Liver (tissue), 9 donors: ENCODE results near the gene KPNA6. TPM values are rescaled to one million over a fixed set of nuclear protein-coding genes. Genes with fewer than 3 reads are reported as not detected.

Experiments
- DNase-seq: peaks from one replicate; pipeline ENCODE4 v3.0.0-alpha.2; 2017; ENCODE audit warnings: low spot score
- H3K27ac ChIP-seq, 2 donors: one replicate each; pipeline ENCODE4 v1.7.0; 2013; ENCODE audit warnings: inconsistent platforms in 2 of 2, low read length in 2 of 2, control low read depth in 1 of 2, low read depth in 1 of 2, mild to moderate bottlenecking in 1 of 2
- H3K27me3 ChIP-seq, 4 donors: one replicate each; pipeline versions ENCODE4 v1.6.1 to v1.7.0; 2013; ENCODE audit warnings: low read length in 3 of 4, inconsistent platforms in 1 of 4, mild to moderate bottlenecking in 1 of 4, moderate library complexity in 1 of 4; ENCODE audit not compliant: control insufficient read depth in 4 of 4, insufficient read depth in 4 of 4
- H3K36me3 ChIP-seq, 4 donors: one replicate each; pipeline versions ENCODE4 v1.6.1 to v1.7.0; 2013; ENCODE audit warnings: low read length in 3 of 4, mild to moderate bottlenecking in 3 of 4, low read depth in 1 of 4, moderate library complexity in 1 of 4; ENCODE audit not compliant: control insufficient read depth in 4 of 4, insufficient read depth in 3 of 4
- H3K4me1 ChIP-seq, 4 donors: one replicate each; pipeline versions ENCODE4 v1.6.1 to v1.7.0; 2013; ENCODE audit warnings: low read length in 3 of 4, mild to moderate bottlenecking in 3 of 4, moderate library complexity in 1 of 4; ENCODE audit not compliant: control insufficient read depth in 4 of 4, insufficient read depth in 4 of 4
- H3K4me3 ChIP-seq, 3 donors: one replicate each; pipeline versions ENCODE4 v1.6.1 to v1.7.0; 2013; ENCODE audit warnings: low read length in 3 of 3, control low read depth in 1 of 3, low read depth in 1 of 3, mild to moderate bottlenecking in 1 of 3
- H3K9ac ChIP-seq, 2 donors: one replicate each; pipeline ENCODE4 v1.7.0; 2013; ENCODE audit warnings: low read length in 2 of 2, mild to moderate bottlenecking in 2 of 2, moderate library complexity in 2 of 2, control low read depth in 1 of 2, low read depth in 1 of 2
- H3K9me3 ChIP-seq, 4 donors: one replicate each; pipeline versions ENCODE4 v1.6.1 to v1.7.0; 2013; ENCODE audit warnings: low read length in 3 of 4; ENCODE audit not compliant: control insufficient read depth in 4 of 4
- EGR1 ChIP-seq, 2 donors: IDR thresholded peaks; 2 replicates each; pipeline ENCODE4 v1.6.1; 2016 to 2018; ENCODE audit warnings: antibody characterized with exemption in 2 of 2, low read depth in 2 of 2
- FOXA1 ChIP-seq: IDR thresholded peaks from 2 replicates; pipeline ENCODE4 v1.6.1; 2016; ENCODE audit warnings: antibody characterized with exemption
- FOXA2 ChIP-seq: IDR thresholded peaks from 2 replicates; pipeline ENCODE4 v1.6.1; 2016; ENCODE audit warnings: antibody characterized with exemption
- GABPA ChIP-seq, 2 donors: IDR thresholded peaks in 1 of 2; conservative IDR thresholded peaks in 1 of 2; 2 replicates each; pipeline ENCODE4 v1.6.1; 2016; ENCODE audit warnings: antibody characterized with exemption in 2 of 2, mild to moderate bottlenecking in 1 of 2, moderate library complexity in 1 of 2
- HNF4A ChIP-seq, 2 donors: conservative IDR thresholded peaks; 2 replicates each; pipeline ENCODE4 v1.6.1; 2016; ENCODE audit warnings: antibody characterized with exemption in 2 of 2, mild to moderate bottlenecking in 2 of 2
- JUND ChIP-seq, 2 donors: IDR thresholded peaks; 2 replicates each; pipeline ENCODE4 v1.6.1; 2016; ENCODE audit warnings: antibody characterized with exemption in 2 of 2
- NR2F2 ChIP-seq: IDR thresholded peaks from 2 replicates; pipeline ENCODE4 v1.6.1; 2016; ENCODE audit warnings: antibody characterized with exemption
- RAD21 ChIP-seq, 2 donors: IDR thresholded peaks; 2 replicates each; pipeline ENCODE4 v1.6.1; 2016; ENCODE audit warnings: antibody characterized with exemption in 2 of 2, mild to moderate bottlenecking in 2 of 2
- RXRA ChIP-seq, 2 donors: IDR thresholded peaks; 2 replicates each; pipeline ENCODE4 v1.6.1; 2017 to 2018; ENCODE audit warnings: antibody characterized with exemption in 2 of 2, mild to moderate bottlenecking in 1 of 2
- SP1 ChIP-seq: IDR thresholded peaks from 2 replicates; pipeline ENCODE4 v1.6.1; 2018; ENCODE audit warnings: antibody characterized with exemption, mild to moderate bottlenecking
- TAF1 ChIP-seq: conservative IDR thresholded peaks from 2 replicates; pipeline ENCODE4 v1.6.1; 2016; ENCODE audit warnings: antibody characterized with exemption, mild to moderate bottlenecking
- YY1 ChIP-seq: IDR thresholded peaks from 2 replicates; pipeline ENCODE4 v1.6.1; 2016; ENCODE audit warnings: antibody characterized with exemption, mild to moderate bottlenecking
- ZBTB33 ChIP-seq: IDR thresholded peaks from 2 replicates; pipeline ENCODE4 v1.6.1; 2016; ENCODE audit warnings: antibody characterized with exemption
- WGBS: extraction: QIAGEN DNeasy Blood & Tissue Kit; methylation state at CpG from one replicate; pipeline ENCODE4 v1.1.7; 2013; 5-methylcytosine and 5-hydroxymethylcytosine counted together
- polyA plus RNA-seq, 2 donors: library from polyadenylated mRNA; stranded (reverse) in 1 of 2; unstranded in 1 of 2; fragments of 200-250 nt in 1 of 2; fragments of >200 nt in 1 of 2; fragmentation: Nextera tagmentation in 1 of 2; extraction: Ambion mirVana in 1 of 2; gene quantifications; one replicate each; pipeline versions ENCODE4 v1.2.1 to v1.2.3, GENCODE V29; 2013 to 2015
- total RNA-seq, 2 donors: library from RNA; depleted of rRNA; stranded (reverse); fragments of >200 nt; gene quantifications; one replicate each; pipeline ENCODE4 v1.2.3, GENCODE V29; 2014
- TF ChIP-seq, protein P1 (sequence below): IDR thresholded peaks from 2 replicates; pipeline ENCODE4 v1.6.1; 2016; ENCODE audit warnings: antibody characterized with exemption
- TF ChIP-seq, protein P2 (sequence below): IDR thresholded peaks from 2 replicates; pipeline ENCODE4 v1.6.1; 2016; ENCODE audit warnings: antibody characterized with exemption, mild to moderate bottlenecking
- donor health status: healthy.
- donor health status: healthy.
- donor health status: healthy.
- donor health status: healthy.
- donor health status: healthy.

Gene KPNA6
- total and polyA plus RNA-seq, 4 donors, result 9.3 to 23.2 (median 16.7) TPM

- Histone ChIP-seq H3K9me3 (no peaks in the 10 kb centered on the region), H3K36me3 (peaks cover 1 to 23% (median 16%) of the 10 kb centered on the region in 4 donors), H3K27me3 (no peaks in the 10 kb centered on the region), H3K9ac (peak overlapping the region; percentile 4 to 11), H3K4me3 (peak overlapping the region; percentile 55 to 92 (median 90)), H3K4me1 (peaks cover 4 to 14% (median 12%) of the 10 kb centered on the region in 4 donors), H3K27ac (peak overlapping the region; percentile 92 to 97)
- TF ChIP-seq RXRA (IDR thresholded peaks at IDR 0.05) (no peak), EGR1 (IDR thresholded peaks at IDR 0.05; ENCODE audit: low read depth in 2 of 2) (no peak), RAD21 (IDR thresholded peaks at IDR 0.05) (no peak), FOXA2 (no peak), YY1 (no peak), NR2F2 (no peak), ZBTB33 (no peak), TAF1 (no peak), FOXA1 (no peak), HNF4A (conservative IDR thresholded peaks at IDR 0.05) (no peak)
- TF ChIP-seq, protein P1, sequence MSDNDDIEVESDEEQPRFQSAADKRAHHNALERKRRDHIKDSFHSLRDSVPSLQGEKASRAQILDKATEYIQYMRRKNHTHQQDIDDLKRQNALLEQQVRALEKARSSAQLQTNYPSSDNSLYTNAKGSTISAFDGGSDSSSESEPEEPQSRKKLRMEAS, result no peak
- TF ChIP-seq, protein P2, sequence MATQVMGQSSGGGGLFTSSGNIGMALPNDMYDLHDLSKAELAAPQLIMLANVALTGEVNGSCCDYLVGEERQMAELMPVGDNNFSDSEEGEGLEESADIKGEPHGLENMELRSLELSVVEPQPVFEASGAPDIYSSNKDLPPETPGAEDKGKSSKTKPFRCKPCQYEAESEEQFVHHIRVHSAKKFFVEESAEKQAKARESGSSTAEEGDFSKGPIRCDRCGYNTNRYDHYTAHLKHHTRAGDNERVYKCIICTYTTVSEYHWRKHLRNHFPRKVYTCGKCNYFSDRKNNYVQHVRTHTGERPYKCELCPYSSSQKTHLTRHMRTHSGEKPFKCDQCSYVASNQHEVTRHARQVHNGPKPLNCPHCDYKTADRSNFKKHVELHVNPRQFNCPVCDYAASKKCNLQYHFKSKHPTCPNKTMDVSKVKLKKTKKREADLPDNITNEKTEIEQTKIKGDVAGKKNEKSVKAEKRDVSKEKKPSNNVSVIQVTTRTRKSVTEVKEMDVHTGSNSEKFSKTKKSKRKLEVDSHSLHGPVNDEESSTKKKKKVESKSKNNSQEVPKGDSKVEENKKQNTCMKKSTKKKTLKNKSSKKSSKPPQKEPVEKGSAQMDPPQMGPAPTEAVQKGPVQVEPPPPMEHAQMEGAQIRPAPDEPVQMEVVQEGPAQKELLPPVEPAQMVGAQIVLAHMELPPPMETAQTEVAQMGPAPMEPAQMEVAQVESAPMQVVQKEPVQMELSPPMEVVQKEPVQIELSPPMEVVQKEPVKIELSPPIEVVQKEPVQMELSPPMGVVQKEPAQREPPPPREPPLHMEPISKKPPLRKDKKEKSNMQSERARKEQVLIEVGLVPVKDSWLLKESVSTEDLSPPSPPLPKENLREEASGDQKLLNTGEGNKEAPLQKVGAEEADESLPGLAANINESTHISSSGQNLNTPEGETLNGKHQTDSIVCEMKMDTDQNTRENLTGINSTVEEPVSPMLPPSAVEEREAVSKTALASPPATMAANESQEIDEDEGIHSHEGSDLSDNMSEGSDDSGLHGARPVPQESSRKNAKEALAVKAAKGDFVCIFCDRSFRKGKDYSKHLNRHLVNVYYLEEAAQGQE, result no peak
- no peak for DNase-seq
- 43% methylated on average over 28 of the region's 28 CpGs for WGBS
Measured at GRCh38 chr1:32073299-32074229, 34.3 kb upstream of the KPNA6 start.

GRCh38 chr1:32074841-32075240 lies 33.0 kb upstream of the KPNA6 start:
- H3K9me3 ChIP-seq, result no peaks in the 10 kb centered on the region
- H3K9ac ChIP-seq, result no peak overlapping the region
- no peak overlapping the region for H3K27ac ChIP-seq
- peaks cover 4 to 14% (median 12%) of the 10 kb centered on the region in 4 donors for H3K4me1 ChIP-seq
- DNase-seq, result no peak
- H3K27me3 ChIP-seq, result no peaks in the 10 kb centered on the region
- WGBS, result 96% methylated on average over 9 of the region's 9 CpGs
- no peak overlapping the region for H3K4me3 ChIP-seq
- TF ChIP-seq GABPA (IDR thresholded peaks at IDR 0.05 in 1 of 2, conservative IDR thresholded peaks at IDR 0.05 in 1 of 2) (no peak), TAF1 (no peak), SP1 (no peak), RXRA (IDR thresholded peaks at IDR 0.05) (no peak), EGR1 (IDR thresholded peaks at IDR 0.05; ENCODE audit: low read depth in 2 of 2) (no peak), NR2F2 (no peak), ZBTB33 (no peak), JUND (IDR thresholded peaks at IDR 0.05) (no peak)
- H3K36me3 ChIP-seq, result peaks cover 1 to 25% (median 16%) of the 10 kb centered on the region in 4 donors
